SU-DHL-6 (cell line): Measurements from ENCODE around the gene GALR2.

Source experiments
- CTCF ChIP-seq: fragments of 200-600 bp; sonication (generic); IDR thresholded peaks from one replicate; pipeline ENCODE4 v1.5.1; 2017; ENCODE audit warnings: antibody characterized with exemption, mild to moderate bottlenecking, low read length, moderate library complexity; ENCODE audit not compliant: insufficient read depth, poor library complexity, severe bottlenecking
- EZH2phosphoT487 ChIP-seq: fragments of 200-600 bp; sonication (generic), shearing (Covaris generic); conservative IDR thresholded peaks from 2 replicates; pipeline ENCODE4 v1.6.1; 2018; ENCODE audit warnings: mild to moderate bottlenecking, antibody characterized with exemption, low read length, moderate library complexity, mixed read lengths

DNA sequence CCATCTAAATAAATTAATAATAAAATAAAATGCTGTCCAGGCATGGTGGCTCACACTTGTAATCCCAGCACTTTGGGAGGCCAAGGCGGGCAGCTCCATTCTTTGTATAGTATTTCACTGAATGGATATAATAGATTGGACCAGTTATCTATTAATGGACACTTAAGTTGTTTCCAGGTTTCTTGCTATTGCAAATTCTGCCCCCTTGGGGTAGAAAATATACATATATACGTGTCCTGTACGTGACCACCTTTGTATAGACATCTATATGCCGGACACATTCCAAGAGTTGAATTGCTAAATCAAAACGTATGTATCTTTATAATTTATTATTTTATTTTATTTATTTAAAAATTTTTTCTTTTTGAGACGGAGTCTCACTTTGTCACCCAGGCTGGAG is 32.9 kb downstream of the GALR2 start:
- peak; percentile 17 for TF ChIP-seq CTCF
- no peak for TF ChIP-seq EZH2phosphoT487
